Epithelial cell of proximal tubule (primary cell): ENCODE results near the gene TPRG1L. TPM values are rescaled to one million over a fixed set of nuclear protein-coding genes. Genes with fewer than 3 reads are reported as not detected.

Experiments
- DNase-seq: peaks from one replicate; pipeline ENCODE4 v3.0.0-alpha.2; 2011; ENCODE audit warnings: low read depth
- H3K4me3 ChIP-seq: 2 replicates; pipeline ENCODE4 v1.5.1; 2011; ENCODE audit warnings: low read depth, mild to moderate bottlenecking, low read length
- CTCF ChIP-seq: conservative IDR thresholded peaks from 2 replicates; pipeline ENCODE4 v1.5.1; 2012; ENCODE audit warnings: low read depth, mild to moderate bottlenecking, low read length
- total RNA-seq: library from RNA; depleted of rRNA; stranded (reverse); fragments of >200 nt; gene quantifications from 2 replicates; pipeline ENCODE4 v1.2.3, GENCODE V29; 2015

Gene TPRG1L
- total RNA-seq, 1 donor from 2014 or later: 8.1 TPM

- TF ChIP-seq CTCF: no peak
- no peak for DNase-seq
- no peak overlapping the region for H3K4me3 ChIP-seq
Observed at GRCh38 chr1:3668148-3668547, 43.3 kb downstream of the TPRG1L start.

GRCh38 chr1:3668585-3669300, 43.9 kb downstream of the TPRG1L start:
- no peak for DNase-seq
- no peak for TF ChIP-seq CTCF
- H3K4me3 ChIP-seq: no peak overlapping the region

GRCh38 chr1:3669421-3669821, 44.6 kb downstream of the TPRG1L start:
- TF ChIP-seq CTCF: no peak
- DNase-seq: no peak
- H3K4me3 ChIP-seq: no peak overlapping the region

- no peak for TF ChIP-seq CTCF
- no peak overlapping the region for H3K4me3 ChIP-seq
- DNase-seq: no peak
Observed at GRCh38 chr1:3669971-3670431, 45.2 kb downstream of the TPRG1L start.

GRCh38 chr1:3670823-3671265, 46.0 kb downstream of the TPRG1L start:
- TF ChIP-seq CTCF: no peak
- H3K4me3 ChIP-seq: no peak overlapping the region
- no peak for DNase-seq

- no peak for DNase-seq
- no peak overlapping the region for H3K4me3 ChIP-seq
- no peak for TF ChIP-seq CTCF
Observed at GRCh38 chr1:3671371-3672180, 46.8 kb downstream of the TPRG1L start.
